DLD1 (cell line): ENCODE data around the gene CHMP1B.
"Not testable (repeated sequence)": the region's sequence is repeated elsewhere in the genome, so short reads cannot be mapped to it uniquely, and the experiment has no call there.

ENCODE experiments used
- in situ Hi-C: cut with HindIII; loops from 2 replicates; pipeline ENCODE4 v1.10.0; 2017; ENCODE audit warnings: low sequenced_read_pairs

The CHMP1B gene

DNA sequence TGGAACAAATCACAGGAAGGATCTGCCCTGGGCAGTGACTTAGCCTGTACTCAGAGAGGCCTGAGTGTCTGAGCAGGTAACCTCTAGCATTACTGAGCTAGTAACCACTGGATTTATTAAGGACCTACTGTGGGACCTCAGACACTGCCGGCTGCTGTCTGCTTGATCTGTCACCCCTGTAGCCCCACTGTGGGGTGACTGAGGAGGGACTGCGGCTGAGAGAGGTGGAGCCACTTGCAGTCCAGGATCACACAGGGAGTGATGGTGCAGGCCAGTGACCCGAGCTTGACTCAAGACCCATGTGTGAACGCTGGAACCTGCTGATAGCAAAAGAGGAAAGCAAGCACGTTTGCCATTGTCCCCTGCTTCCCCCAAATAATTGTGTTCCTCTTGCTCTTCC lies 15.6 kb downstream of the CHMP1B start:
- in situ Hi-C loops: no loop called here

DNA sequence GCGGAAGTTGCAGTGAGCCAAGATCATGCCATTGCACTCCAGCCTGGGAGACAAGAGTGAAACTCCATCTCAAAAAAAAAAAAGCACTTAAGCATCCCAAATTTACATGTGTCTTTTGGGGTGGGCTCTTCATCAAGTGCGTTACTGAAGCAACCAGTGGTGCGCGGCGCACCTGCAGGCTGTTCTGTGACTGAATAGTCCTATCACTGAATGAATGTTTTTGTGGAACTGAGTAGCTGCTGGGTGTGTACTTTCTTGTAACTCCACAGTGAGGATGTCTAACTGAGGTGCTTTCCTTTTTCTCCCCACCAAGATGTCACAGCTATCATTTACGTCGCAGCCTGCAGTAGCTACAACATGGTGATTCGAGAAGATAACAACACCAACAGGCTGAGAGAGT lies 17.0 kb downstream of the CHMP1B start:
- in situ Hi-C loops: no loop called here

DNA sequence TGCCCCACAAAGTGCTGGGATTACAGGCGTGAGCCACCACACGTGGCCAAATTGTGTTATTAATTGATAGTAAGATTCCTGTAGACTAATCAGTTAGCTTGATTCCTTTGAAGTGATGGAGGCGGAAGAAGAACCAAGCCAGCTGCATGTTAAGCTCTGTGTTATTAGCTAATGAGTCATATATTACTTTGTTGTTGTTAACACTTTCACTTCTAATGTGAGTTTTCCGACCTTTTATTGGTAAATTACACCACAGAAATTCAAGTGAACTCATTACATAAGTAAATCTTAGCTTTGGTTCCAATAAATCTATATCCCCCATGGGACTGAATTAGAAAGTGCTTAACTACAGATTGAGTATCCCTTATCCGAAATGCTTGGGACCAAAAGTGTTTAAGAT lies 20.3 kb downstream of the CHMP1B start:
- in situ Hi-C loops: no loop called here

DNA sequence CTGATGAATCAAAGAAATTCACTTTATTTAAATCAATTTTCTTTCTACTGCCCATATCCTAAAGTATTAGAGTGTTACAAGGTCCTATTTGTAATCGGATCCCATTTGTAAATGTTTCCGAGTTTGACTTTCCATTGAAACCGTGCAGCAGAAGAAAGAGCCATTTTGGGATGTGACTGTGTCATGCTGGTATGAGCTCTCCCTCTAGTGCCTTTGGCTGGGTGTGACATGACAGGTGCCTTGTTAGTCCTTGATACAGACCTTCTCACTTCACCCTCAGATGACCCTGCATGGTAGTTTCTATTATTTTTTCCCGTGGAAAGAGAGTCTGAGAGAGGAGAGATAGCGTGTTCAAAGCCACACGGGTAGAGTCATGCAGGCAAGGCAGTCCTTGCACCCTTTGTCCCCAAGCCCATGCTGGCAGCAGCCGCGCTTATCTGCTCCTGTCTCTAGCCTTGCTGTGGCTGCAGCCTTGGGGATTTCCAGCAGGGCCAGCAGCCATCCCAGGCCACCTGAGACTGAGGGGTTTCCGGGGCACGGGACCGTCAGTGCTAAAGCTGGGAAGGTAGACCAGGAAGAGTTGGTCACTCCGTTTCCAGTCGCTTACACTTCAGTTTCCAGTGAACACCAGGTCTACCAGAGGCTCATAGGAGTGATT lies 21.4 kb downstream of the CHMP1B start:
- in situ Hi-C loops: no loop called here

DNA sequence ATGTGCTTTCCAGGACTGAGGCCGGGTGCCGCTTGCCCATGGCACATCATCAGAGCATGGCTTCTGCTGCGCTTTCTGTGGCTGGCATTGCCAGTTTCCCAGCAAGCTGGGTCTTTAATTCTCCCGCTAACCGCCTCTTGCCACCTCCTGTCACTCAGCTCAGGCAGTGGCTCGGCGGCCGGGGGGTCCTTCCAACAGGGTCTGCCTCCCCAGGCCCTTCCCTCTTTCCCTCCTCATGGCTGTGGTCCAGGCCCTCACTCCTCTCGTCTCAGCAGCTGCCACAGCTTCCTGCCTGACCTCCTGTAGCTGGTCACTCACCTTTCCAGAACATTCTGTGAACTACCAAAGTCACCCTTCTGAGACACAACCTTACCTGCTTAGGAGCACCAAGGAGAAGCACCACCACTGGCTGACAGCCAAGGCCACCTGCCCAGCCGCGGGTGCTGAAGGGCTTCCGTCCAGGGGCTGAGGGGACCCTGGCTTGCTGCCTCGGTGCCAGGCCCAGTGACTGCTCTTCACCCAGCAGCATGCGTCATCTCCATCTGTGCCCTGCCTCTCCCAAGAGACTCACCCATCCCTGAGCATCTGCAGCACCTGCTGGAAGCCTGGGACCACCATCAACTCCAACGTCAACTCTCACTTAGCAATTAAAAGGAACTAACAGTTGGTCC lies 22.6 kb downstream of the CHMP1B start:
- in situ Hi-C loops: no loop called here

DNA sequence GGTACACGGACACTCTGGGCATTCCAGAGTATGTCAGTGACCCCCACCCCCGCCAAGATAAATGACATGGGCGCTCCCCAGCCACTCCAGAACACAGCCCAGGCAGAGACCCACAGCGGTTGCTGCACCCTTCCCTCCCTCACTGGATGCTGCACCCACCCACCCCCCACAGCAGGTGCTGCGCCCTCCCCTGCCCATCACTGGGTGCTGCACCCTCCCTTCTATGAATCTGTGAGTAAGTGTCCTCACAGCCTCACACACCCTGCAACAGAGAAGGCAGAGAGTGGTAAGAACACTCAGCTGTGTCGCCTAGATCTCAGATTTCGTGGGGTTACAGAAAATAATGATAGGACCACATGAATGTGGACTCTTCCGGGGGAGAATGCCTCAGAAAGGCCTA lies 23.5 kb downstream of the CHMP1B start:
- in situ Hi-C loops: no loop called here

DNA sequence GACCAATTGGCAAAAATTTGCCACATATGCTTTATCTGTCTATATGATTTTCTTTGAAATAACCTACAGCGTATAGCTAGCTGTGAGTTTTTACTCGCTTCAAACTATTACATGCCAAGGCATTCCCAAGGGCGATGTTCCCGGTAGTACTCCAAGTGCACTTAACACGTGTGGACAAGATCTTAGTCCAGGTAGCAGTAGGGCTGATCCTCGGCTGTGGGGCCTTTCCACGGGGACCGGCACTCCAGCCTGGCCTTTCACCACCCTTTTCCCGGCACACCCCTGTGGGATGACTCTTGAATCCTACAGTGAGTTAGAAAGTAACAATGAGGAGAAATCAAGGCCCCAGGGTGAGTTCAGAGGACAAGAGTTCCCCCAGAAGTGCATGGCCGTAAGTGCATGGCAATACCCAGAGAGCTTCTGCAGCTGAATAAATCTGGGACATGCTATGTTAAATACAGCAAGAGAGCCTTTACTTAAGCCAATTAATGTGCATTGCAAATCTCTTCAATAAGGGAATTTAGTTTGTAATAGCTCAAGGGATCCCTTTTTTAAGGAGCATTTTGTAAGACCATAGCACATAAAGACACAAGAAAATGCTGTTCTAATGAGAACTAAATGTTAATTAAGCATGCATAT lies 26.4 kb downstream of the CHMP1B start:
- in situ Hi-C loops: no loop called here

DNA sequence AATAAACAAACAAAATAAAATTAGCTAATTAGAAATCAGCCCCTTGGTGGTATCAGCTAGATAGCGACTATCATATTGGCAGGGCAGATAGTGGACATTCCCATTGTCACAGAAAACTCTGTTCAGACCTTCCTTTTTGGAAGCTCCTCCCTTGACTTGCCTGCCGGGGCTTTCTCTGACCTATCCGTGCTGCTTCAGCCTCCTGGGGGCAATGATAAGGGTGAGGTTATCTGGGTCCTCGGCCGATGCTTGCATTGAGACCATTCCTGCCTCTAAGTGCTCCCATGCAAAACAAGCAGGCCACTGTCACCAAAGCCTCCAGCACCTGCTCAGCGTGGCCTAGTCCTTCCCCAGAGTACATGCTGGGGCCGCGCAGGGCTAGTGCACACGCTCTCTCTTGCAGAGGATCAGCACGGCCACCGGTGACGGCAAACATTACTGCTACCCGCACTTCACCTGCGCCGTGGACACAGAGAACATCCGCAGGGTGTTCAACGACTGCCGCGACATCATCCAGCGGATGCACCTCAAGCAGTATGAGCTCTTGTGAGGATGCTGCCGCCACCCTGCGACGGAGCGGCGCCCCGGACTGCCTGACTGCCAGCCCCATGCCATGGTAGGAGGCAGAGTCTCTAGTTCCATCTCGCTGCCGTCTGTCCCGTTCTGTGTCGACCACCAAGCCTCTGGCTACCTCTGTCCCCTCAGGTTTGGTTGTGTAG lies 29.5 kb downstream of the CHMP1B start:
- in situ Hi-C loops: no loop called here

DNA sequence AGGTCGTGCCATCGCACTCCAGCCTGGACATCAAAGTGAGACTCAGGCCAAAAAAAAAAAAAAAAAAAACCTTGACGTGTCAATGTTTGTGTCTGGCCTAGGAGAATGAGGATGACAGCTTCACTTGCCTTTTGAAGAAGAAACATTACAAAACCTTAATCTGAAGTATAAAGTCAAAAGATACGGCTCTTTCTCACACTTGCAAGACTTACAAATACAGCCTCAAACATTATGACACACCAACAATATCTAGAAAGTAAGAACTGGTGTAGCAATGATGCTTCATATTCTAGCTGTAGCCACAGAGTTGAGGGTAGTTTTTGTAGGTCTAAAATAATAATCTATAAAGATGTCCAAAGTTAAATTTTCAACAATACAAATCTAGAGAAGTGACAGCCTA lies 31.4 kb downstream of the CHMP1B start:
- in situ Hi-C loops: no loop called here

DNA sequence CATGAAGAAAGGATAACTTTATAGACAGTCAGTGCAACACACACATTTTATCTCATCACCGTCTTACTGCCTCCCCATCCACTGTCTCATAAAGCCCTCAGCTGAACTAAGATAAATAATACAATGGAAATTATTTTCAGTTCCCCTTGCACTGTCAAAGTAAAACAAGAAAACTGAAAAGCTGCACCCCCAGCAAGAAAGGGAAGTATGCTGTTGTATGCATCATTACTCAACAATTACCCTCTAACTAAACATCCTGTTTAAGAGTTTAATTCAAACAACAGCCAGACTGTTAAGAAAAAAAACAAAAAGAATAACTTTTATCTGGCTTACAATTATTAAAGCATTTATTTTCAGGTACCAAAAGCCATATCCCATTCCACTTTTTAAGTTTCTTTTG lies 31.9 kb downstream of the CHMP1B start:
- in situ Hi-C loops: no loop called here

DNA sequence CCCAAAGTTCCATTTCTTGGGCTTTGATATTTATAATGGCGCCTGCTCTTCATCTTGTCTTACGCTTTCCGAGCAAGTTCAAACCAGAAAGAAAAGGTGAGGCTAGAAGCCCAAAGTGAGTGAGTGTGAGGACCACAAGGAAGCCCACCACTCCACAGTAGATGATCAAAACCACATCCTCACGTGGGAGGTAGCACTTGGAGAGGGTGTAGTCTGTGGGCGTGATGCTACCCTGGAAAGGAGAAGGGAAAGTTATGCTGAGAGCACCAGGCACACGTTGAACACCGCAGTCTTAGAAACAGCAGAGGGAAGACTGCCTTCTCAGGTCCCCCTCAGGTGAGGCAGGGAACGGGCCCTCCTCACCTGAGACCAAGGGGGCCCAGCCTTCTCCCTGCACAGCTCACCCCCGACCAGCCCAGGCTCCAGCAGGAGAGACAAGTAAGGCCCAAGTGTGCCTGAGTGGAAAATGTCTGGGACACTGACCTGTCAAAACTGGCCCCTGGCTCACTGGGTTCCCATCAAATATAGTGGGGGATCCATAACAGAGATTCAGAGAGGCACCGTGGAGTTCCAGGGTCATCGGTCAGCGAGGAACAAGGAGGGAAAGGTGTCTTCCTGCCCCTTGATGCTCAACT lies 33.3 kb downstream of the CHMP1B start:
- in situ Hi-C loops: no loop called here

DNA sequence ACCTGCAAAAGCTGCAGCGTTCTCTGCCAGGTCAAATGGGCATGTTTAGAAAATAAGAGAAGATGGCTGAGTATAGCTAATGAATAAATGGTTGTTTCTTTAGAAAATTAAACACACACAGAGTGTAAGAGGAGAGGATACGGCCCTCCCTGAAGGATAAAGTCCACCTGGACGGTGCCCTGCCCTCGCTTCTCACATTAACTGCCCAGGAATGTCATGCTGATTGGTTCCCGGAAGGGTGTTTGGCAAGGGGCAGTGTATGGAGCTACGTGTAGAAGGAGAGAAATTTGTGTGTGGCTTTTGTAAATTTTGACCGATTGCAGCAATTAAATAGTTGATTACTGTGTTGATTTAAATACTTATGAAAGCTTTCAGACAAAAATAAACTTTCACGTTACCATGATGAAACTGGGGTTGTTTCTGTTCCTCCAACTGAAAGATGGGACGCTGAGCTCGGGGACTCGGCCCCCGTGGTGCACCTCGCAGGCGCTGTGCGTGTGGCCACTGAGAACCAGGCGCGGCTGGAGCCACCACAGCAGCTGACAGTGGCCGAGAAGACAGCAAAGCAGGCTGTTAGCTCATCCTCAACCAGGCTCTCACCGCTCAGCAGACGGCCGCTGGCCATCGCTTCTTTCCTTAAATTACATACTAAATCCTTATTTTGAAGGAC lies 34.2 kb downstream of the CHMP1B start:
- in situ Hi-C loops: no loop called here

DNA sequence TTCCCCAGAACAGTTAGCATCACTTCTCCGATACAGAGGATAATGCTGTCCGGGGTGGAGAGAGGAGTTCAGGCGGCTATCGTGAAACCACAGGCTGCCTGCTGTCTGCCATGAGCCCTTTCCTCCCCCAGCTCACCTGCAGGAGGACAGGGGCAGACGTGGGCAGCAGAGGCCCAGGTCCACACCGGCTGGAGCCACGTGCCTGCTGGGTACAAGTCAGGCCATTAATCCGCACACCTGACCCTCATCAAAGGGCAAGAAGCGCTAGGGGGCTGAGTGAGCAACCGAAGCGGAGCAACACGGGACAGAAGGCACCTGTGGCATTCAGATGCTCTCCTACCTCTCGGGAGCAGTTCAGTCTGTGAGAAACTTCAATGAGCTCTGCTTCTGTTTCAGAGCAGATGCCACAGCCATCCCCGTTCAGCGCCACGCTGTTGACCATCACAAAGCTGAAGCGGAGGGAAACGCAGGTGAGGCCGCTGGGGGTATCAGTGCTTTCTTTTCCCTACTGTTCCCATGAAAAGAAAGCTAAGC lies 35.4 kb downstream of the CHMP1B start:
- in situ Hi-C loops: no loop called here

DNA sequence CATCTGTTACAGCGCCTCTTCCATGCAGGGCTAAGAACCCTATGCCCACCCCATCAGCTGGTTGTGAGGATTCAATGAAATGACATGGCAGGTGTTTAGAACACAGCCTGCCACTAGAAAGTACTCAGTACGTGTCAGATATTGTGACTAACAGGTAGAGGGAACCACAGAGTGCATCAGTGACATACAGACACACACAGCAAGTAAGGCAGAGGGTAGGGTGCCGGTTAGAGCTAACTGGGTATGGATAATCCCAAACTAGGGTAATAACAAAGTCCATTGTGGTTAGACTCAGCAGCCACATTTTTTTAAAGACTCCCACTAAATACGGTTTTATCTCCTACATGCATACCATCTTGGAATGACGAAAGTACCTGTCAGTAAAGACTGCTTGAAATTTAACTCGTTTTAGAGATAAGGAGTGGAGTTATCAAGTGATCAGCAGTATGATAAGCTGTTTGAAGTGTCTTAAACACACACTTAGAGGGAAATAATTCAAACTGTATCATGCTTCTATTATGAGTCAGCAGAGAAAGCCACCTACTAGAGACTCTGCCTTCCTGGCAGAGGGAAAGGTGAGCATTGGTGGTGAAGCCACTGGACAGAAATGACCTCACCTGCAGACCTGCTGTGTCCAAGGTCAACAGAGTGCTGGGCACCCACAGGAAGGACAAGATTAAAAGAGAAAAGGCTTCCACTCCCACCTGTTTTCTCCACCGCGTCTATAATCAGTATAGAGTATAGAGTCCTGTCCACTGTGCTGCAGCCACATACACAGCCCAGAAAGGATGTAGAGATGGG lies 36.3 kb downstream of the CHMP1B start:
- in situ Hi-C loops: no loop called here

DNA sequence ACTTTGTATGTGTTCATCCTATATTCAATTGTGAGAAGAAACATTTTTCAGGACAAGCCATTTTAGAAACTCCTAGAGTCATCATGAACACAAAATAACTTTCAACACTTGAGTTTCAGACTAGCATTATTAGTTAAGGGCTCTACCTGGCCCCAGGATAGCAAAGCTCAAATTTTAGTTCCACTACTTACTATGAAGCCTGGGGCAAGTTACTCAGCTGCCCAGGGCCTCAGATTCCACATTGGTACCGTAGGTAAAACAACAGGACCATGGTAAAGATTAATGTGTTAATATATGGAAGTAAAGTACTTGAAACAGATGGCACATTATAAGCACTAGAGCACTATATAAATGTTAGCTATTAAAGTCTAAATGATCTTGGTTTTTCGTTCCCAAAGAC lies 37.5 kb downstream of the CHMP1B start:
- in situ Hi-C loops: no loop called here

DNA sequence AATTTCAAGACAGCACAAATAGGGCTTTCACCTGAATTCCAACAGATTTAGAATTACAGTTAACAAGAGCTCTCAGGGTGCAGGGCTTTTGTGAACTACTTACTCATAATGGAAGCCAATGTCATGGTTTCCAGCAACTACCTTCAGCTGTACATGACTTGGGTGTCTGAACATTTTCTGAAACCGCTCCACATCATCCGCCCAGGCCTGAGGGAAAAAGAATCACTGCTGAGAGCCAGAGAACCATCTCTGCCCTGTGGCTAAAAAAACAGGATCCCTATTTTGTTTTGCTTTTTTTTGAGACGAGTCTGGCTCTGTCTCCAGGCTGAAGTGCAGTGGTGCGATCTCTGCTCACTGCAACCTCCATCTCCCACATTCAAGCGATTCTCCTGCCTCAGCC lies 38.1 kb downstream of the CHMP1B start:
- in situ Hi-C loops: no loop called here

DNA sequence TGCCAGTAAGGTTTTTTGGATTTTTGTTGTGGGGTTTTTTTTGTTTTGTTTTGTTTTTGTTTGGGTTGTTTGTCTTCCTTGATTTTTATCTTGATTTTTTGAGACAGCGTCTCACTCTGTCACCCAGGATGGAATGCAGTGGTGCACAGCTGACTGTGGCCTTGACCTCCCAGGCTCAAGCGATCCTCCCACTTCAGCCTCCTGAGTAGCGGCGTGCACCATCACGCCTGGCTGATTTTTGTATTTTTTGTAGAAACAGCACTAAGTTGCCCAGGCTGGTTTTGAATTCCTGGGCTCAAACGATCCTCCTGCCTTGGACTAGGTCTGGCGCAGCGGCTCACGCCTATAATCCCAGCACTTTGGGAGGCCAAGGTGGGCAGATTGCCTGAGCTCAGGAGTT lies 40.5 kb downstream of the CHMP1B start:
- in situ Hi-C loops: no loop called here

DNA sequence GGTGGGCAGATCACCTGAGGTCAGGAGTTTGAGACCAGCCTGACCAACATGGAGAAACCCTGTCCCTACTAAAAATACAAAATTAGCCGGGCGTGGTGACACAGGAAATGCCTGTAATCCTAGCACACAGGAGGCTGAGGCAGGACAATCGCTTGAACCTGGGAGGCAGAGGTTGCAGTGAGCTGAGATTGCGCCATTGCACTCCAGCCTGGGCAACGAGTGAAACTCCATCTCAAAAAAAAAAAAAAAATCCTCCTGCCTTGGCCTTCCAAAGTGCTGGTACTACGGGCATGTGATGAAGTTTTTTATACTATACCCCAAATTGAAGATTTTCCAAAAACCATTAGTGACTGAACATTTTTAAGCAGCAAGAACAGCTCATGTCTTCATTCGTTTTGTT lies 41.2 kb downstream of the CHMP1B start:
- in situ Hi-C loops: not testable (repeated sequence)

DNA sequence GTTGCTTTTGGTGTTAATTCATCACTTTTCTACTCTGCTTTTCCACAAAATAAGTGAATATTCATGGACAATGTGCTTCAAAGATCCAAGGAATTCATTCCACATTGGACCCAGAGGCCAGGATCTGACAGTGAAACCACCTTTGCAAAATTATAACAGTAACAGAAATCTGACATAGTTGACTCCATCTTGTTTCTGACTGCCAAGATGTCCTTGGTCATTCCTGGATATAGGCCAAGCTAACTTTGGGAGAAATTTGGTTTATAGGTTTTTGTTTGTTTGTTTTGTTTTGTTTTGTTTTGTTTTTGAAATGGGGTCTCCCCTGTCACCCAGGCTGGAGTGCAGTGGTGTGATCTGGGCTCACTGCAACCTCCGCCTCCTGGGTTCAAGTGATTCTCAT lies 46.6 kb downstream of the CHMP1B start:
- in situ Hi-C loops: no loop called here

DNA sequence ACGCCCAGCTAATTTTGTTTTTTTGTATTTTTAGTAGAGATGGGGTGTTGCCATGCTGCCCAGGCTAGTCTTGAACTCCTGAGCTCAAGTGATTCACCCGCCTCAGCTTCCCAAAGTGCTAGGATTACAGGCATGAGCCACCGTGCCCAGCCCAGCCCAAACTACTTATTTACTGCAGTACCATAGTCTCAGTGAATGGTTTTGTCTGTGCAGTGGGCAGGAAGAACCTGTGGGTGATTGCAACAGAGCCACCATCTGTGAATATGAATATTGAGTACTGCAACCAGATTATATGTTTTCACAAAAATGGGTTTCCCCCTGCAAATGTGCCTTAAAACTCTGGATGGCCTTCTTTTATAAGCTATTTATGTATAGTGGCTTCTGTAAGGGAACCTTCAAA lies 47.9 kb downstream of the CHMP1B start:
- in situ Hi-C loops: no loop called here
